ENCODE data around the gene CELF4. TPM values are rescaled to one million over a fixed set of nuclear protein-coding genes. Genes with fewer than 3 reads are reported as not detected.

CELF4 gene
- total RNA-seq, 2 donors from 2014 or later = 1.4 TPM; not detected in 1

- H3K36me3 ChIP-seq = no peaks in the 10 kb centered on the region
- intact Hi-C loops (cut with DNase I) = loop anchor here (10.0 kb wide), 1 partner anchor 56 kb away; no protein-coding TSS in a partner anchor
- no peaks in the 10 kb centered on the region for H3K9me3 ChIP-seq
- H3K27ac ChIP-seq = no peak overlapping the region
- no peak for DNase-seq
- no peak for TF ChIP-seq CTCF (IDR thresholded peaks at IDR 0.05)
- no peaks in the 10 kb centered on the region for H3K27me3 ChIP-seq
- H3K9ac ChIP-seq (ENCODE audit: low read depth in 2 of 2, low read length in 2 of 2) = no peak overlapping the region
- no peaks in the 10 kb centered on the region for H3K4me1 ChIP-seq
- no peak overlapping the region for H3K4me3 ChIP-seq
Measured at GRCh38 chr18:37309059-37309458, 256.5 kb downstream of the CELF4 start.

GRCh38 chr18:37307181-37307580 is 258.4 kb downstream of the CELF4 start:
- TF ChIP-seq CTCF (IDR thresholded peaks at IDR 0.05) = no peak
- DNase-seq = no peak

GRCh38 chr18:37306432-37306831 is 259.2 kb downstream of the CELF4 start:
- no peaks in the 10 kb centered on the region for H3K4me1 ChIP-seq
- H3K27ac ChIP-seq = no peak overlapping the region
- no peak for DNase-seq
- no peaks in the 10 kb centered on the region for H3K36me3 ChIP-seq
- intact Hi-C loops (cut with DNase I) = loop anchor here (10.0 kb wide), 1 partner anchor 58 kb away; no protein-coding TSS in a partner anchor
- no peak overlapping the region for H3K4me3 ChIP-seq
- no peak for TF ChIP-seq CTCF (IDR thresholded peaks at IDR 0.05)
- no peak overlapping the region for H3K9ac ChIP-seq (ENCODE audit: low read depth in 2 of 2, low read length in 2 of 2)
- no peaks in the 10 kb centered on the region for H3K27me3 ChIP-seq
- H3K9me3 ChIP-seq = no peaks in the 10 kb centered on the region

More at GRCh38 chr18:37307181-37307580, 258.4 kb downstream of the CELF4 start:
- intact Hi-C loops (cut with DNase I) = loop anchor here (10.0 kb wide), 1 partner anchor 58 kb away; no protein-coding TSS in a partner anchor
- H3K4me1 ChIP-seq = no peaks in the 10 kb centered on the region
- no peak overlapping the region for H3K4me3 ChIP-seq
- no peak overlapping the region for H3K9ac ChIP-seq (ENCODE audit: low read depth in 2 of 2, low read length in 2 of 2)
- no peaks in the 10 kb centered on the region for H3K9me3 ChIP-seq
- H3K27me3 ChIP-seq = no peaks in the 10 kb centered on the region
- H3K27ac ChIP-seq = no peak overlapping the region
- H3K36me3 ChIP-seq = no peaks in the 10 kb centered on the region

GRCh38 chr18:37305066-37305465 is 260.5 kb downstream of the CELF4 start:
- no peaks in the 10 kb centered on the region for H3K36me3 ChIP-seq
- no peak overlapping the region for H3K4me3 ChIP-seq
- no peak for TF ChIP-seq CTCF (IDR thresholded peaks at IDR 0.05)
- H3K9me3 ChIP-seq = no peaks in the 10 kb centered on the region
- H3K4me1 ChIP-seq = no peaks in the 10 kb centered on the region
- no peak overlapping the region for H3K27ac ChIP-seq
- intact Hi-C loops (cut with DNase I) = loop anchor here (10.0 kb wide), 1 partner anchor 60 kb away; no protein-coding TSS in a partner anchor
- no peaks in the 10 kb centered on the region for H3K27me3 ChIP-seq
- DNase-seq = no peak
- no peak overlapping the region for H3K9ac ChIP-seq (ENCODE audit: low read depth in 2 of 2, low read length in 2 of 2)

- no peaks in the 10 kb centered on the region for H3K9me3 ChIP-seq
- H3K9ac ChIP-seq (ENCODE audit: low read depth in 2 of 2, low read length in 2 of 2) = no peak overlapping the region
- no peak for DNase-seq
- intact Hi-C loops (cut with DNase I) = loop anchor here (10.0 kb wide), 1 partner anchor 61 kb away; no protein-coding TSS in a partner anchor
- H3K4me1 ChIP-seq = peaks cover 3% of the 10 kb centered on the region
- no peak overlapping the region for H3K27ac ChIP-seq
- no peaks in the 10 kb centered on the region for H3K27me3 ChIP-seq
- no peak overlapping the region for H3K4me3 ChIP-seq
- H3K36me3 ChIP-seq = no peaks in the 10 kb centered on the region
- no peak for TF ChIP-seq CTCF (IDR thresholded peaks at IDR 0.05)
Measured at GRCh38 chr18:37304012-37304680, 261.5 kb downstream of the CELF4 start.

All from colonic mucosa (tissue), 4 donors.